Measurements from ENCODE around the gene SMU1. TPM values are rescaled to one million over a fixed set of nuclear protein-coding genes. Genes with fewer than 3 reads are reported as not detected.

The SMU1 gene
- total and polyA plus RNA-seq, 2 of the 13 experiments (the other 11 are each of a cell fraction or from before 2014, with no cell fraction given): 12.9 to 36.6 TPM

- peak; percentile 35; the same call in 1 of the 2 replicates for TF ChIP-seq ZBTB4 (CRISPR knock-in tag; IDR thresholded peaks at IDR 0.05; ENCODE audit: borderline replicate concordance)
- peak; percentile 55; the same call in 1 of the 2 replicates for TF ChIP-seq ZBTB40 (IDR thresholded peaks at IDR 0.05)
- TF ChIP-seq ZBTB40 (CRISPR knock-in tag; IDR thresholded peaks at IDR 0.05): peak; percentile 79
- TF ChIP-seq PAXIP1 (CRISPR knock-in tag; conservative IDR thresholded peaks at IDR 0.05): no peak; the same call in 1 of the 2 replicates
- TF ChIP-seq NKX3-1 (CRISPR knock-in tag; IDR thresholded peaks at IDR 0.05): no peak
- TF ChIP-seq ZNF782 (CRISPR knock-in tag; IDR thresholded peaks at IDR 0.05; ENCODE audit: borderline replicate concordance): peak; percentile 67; the same call in 1 of the 2 replicates
- TF ChIP-seq MXD4 (CRISPR knock-in tag; IDR thresholded peaks at IDR 0.05): peak; percentile 56
- TF ChIP-seq ZNF280B (CRISPR knock-in tag; IDR thresholded peaks at IDR 0.05; ENCODE audit: borderline replicate concordance): peak; percentile 37; the same call in 1 of the 2 replicates
Observed at GRCh38 chr9:33076046-33077004, at the start of gene SMU1 (continued).
